Caco-2 (cell line): ENCODE results near the gene AK3. TPM values are rescaled to one million over a fixed set of nuclear protein-coding genes. Genes with fewer than 3 reads are reported as not detected.
A peak's percentile ranks its signal among the peaks of the same experiment; 100 is the strongest.

Experiments used
- BruUV-seq: library from RNA; stranded (reverse); fragments of 400-500 nt; replicated peaks from 2 replicates; lab custom pipeline; 2021; lab: Mats Ljungman, UMichigan
- CTCF ChIA-PET: fragments of 300-600 bp; sonication (Branson Sonifier 250); formaldehyde crosslinking; loops from one replicate; lab custom pipeline; 2022; ENCODE audit warnings: antibody characterized with exemption; lab: Charles Lee
- POLR2A ChIA-PET: fragments of 300-600 bp; sonication (Branson Sonifier 250); formaldehyde crosslinking; loops from one replicate; lab custom pipeline; 2022; ENCODE audit warnings: antibody characterized with exemption; lab: Charles Lee
- DNase-seq, 2 experiments: peaks; one replicate each; pipeline versions ENCODE4 v3.0.0 to v3.0.0-alpha.2; 2020 to 2022
- H3K27me3 ChIP-seq: replicated peaks from 2 replicates; pipeline ENCODE4 v1.6.0; 2011; ENCODE audit warnings: low read length; ENCODE audit not compliant: control insufficient read depth, insufficient read depth
- H3K36me3 ChIP-seq: 2 replicates; pipeline ENCODE4 v1.5.1; 2011; ENCODE audit warnings: low read length; ENCODE audit not compliant: control insufficient read depth, insufficient read depth
- H3K4me1 ChIP-seq: fragments of 250-450 bp; sonication (Bioruptor Pico); 2 replicates; pipeline ENCODE4 v1.5.1; 2020; ENCODE audit warnings: mild to moderate bottlenecking
- H3K4me3 ChIP-seq: 2 replicates; pipeline ENCODE4 v1.5.1; 2011; ENCODE audit warnings: low read depth, mild to moderate bottlenecking, control low read depth, low read length
- H3K9me3 ChIP-seq: fragments of 250-450 bp; sonication (Bioruptor Pico); 2 replicates; pipeline ENCODE4 v1.5.1; 2020; ENCODE audit warnings: mild to moderate bottlenecking, moderate library complexity
- H3K27ac Mint-ChIP-seq: one replicate; pipeline ENCODE4 v1.8.0; 2022; ENCODE audit warnings: mixed read lengths; ENCODE audit not compliant: unreplicated experiment
- H3K27me3 Mint-ChIP-seq: one replicate; pipeline ENCODE4 v1.8.0; 2022; ENCODE audit warnings: mixed read lengths; ENCODE audit not compliant: insufficient read depth, unreplicated experiment
- H3K36me3 Mint-ChIP-seq: one replicate; pipeline ENCODE4 v1.8.0; 2022; ENCODE audit warnings: mild to moderate bottlenecking, mixed read lengths; ENCODE audit not compliant: insufficient read depth, unreplicated experiment
- H3K4me1 Mint-ChIP-seq: one replicate; pipeline ENCODE4 v1.8.0; 2022; ENCODE audit warnings: low read depth, mixed read lengths; ENCODE audit not compliant: unreplicated experiment
- H3K4me3 Mint-ChIP-seq: one replicate; pipeline ENCODE4 v1.8.0; 2022; ENCODE audit warnings: mild to moderate bottlenecking, moderate library complexity, mixed read lengths; ENCODE audit not compliant: unreplicated experiment
- H3K9me3 Mint-ChIP-seq: one replicate; pipeline ENCODE4 v1.8.0; 2022; ENCODE audit warnings: mixed read lengths; ENCODE audit not compliant: unreplicated experiment
- intact Hi-C: fragments of 100-400 bp; cut with micrococcal nuclease; formaldehyde crosslinking; loops from one replicate; pipeline ENCODE4 v1.10.0; 2022; ENCODE audit not compliant: unreplicated experiment
- total RNA-seq: library from RNA; stranded (reverse); gene quantifications from 2 replicates; pipeline ENCODE4 v1.2.3, GENCODE V29; 2022
- TF ChIP-seq, protein P1 (sequence below), 2 experiments: fragments of 200-600 bp in 1 of 2; IDR thresholded peaks; 1 replicate in 1 of 2; 2 replicates in 1 of 2; pipeline versions ENCODE4 v1.5.1 to v1.8.0; 2011 to 2022; ENCODE audit warnings: antibody characterized with exemption in 1 of 2, control low read depth in 1 of 2, inconsistent platforms in 1 of 2, low read depth in 1 of 2, low read length in 1 of 2, mild to moderate bottlenecking in 1 of 2, moderate library complexity in 1 of 2; ENCODE audit not compliant: insufficient read depth in 1 of 2, severe bottlenecking in 1 of 2, unreplicated experiment in 1 of 2

Gene AK3
- total RNA-seq, 1 experiment from 2014 or later = 32.0 TPM

DNA sequence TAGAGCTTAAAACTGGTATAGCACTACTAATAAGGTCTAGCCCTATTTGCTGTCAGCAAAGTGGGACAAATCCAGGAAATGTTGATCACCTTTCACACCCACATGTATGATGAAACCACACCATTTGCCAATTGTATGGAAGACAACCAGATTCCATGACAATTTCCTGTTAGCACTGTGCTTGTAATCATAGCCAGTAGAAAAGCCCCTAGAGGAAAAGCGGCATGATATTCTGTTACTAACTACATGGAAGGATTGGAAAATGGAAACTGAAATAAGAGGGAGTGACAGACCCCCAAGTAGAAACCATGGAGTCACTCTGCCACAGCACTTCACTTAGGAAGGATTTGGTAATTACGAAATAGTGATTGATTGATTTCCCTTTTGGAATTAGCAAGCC, 75.6 kb downstream of the AK3 start:
- ChIA-PET POLR2A (interaction anchor here (0.8 to 1.2 kb wide), 3 partner anchors 12 to 174 kb away, joined by 3 to 5 read pairs (median 4); partner anchors contain the start of gene CDC37L1), CTCF (no interaction called here)
- H3K9me3 Mint-ChIP-seq = no peaks in the 10 kb centered on the region
- H3K36me3 Mint-ChIP-seq = no peaks in the 10 kb centered on the region
- H3K36me3 ChIP-seq = no peaks in the 10 kb centered on the region
- no peaks in the 10 kb centered on the region for H3K27me3 ChIP-seq
- TF ChIP-seq, protein P1, sequence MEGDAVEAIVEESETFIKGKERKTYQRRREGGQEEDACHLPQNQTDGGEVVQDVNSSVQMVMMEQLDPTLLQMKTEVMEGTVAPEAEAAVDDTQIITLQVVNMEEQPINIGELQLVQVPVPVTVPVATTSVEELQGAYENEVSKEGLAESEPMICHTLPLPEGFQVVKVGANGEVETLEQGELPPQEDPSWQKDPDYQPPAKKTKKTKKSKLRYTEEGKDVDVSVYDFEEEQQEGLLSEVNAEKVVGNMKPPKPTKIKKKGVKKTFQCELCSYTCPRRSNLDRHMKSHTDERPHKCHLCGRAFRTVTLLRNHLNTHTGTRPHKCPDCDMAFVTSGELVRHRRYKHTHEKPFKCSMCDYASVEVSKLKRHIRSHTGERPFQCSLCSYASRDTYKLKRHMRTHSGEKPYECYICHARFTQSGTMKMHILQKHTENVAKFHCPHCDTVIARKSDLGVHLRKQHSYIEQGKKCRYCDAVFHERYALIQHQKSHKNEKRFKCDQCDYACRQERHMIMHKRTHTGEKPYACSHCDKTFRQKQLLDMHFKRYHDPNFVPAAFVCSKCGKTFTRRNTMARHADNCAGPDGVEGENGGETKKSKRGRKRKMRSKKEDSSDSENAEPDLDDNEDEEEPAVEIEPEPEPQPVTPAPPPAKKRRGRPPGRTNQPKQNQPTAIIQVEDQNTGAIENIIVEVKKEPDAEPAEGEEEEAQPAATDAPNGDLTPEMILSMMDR (IDR thresholded peaks at IDR 0.05; ENCODE audit: insufficient read depth in 1 of 2, low read depth in 1 of 2, low read length in 1 of 2, severe bottlenecking in 1 of 2, unreplicated experiment in 1 of 2) = no peak
- no peak overlapping the region; the same call in 1 of the 2 replicates for H3K4me3 ChIP-seq
- intact Hi-C loops = loop anchor here (10.0 kb wide), 1 partner anchor 319 kb away; the partner anchor contains the start of gene JAK2
- H3K4me1 ChIP-seq = 0 out of 2 replicates have a peak, but pooled peaks cover 12% of the 10 kb centered on the region
- no peaks in the 10 kb centered on the region for H3K9me3 ChIP-seq
- no peaks in the 10 kb centered on the region for H3K27me3 Mint-ChIP-seq
- H3K4me3 Mint-ChIP-seq = peak overlapping the region; percentile 84
- no peak for DNase-seq
- no TSS peak for BruUV-seq
- no peak overlapping the region for H3K27ac Mint-ChIP-seq
- peaks cover 7% of the 10 kb centered on the region for H3K4me1 Mint-ChIP-seq

DNA sequence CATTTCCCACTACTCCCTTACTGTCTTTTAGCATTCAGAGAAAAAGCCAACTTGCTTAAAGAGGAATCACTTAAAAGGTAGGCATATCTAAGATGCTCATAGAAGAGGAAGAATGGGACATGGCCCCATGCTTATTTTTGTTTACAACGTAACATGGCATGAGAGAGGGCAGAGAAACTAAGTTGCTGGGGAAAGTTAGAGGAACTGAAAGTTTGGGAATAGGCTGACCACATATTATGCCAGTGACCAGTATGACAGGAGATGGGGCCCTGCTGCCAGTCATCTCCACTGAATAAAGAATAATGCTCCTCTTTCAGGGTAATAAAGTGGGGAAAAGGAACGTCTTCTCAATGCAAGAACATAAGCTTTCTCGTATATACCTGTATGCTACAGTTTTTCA, 77.0 kb downstream of the AK3 start:
- Mint-ChIP-seq H3K4me3 (peak overlapping the region; percentile 43), H3K36me3 (no peaks in the 10 kb centered on the region), H3K27me3 (no peaks in the 10 kb centered on the region), H3K4me1 (peaks cover 7% of the 10 kb centered on the region), H3K27ac (no peak overlapping the region), H3K9me3 (no peaks in the 10 kb centered on the region)
- POLR2A ChIA-PET = no interaction called here
- TF ChIP-seq, protein P1 (IDR thresholded peaks at IDR 0.05; ENCODE audit: insufficient read depth in 1 of 2, low read depth in 1 of 2, low read length in 1 of 2, severe bottlenecking in 1 of 2, unreplicated experiment in 1 of 2) = no peak
- TSS peak; percentile 58 for BruUV-seq
- no peak for DNase-seq
- intact Hi-C loops = loop anchor here (5.0 to 10.0 kb wide), 3 partner anchors 78 to 321 kb away; partner anchors contain the start of genes AK3, JAK2 and RCL1
- H3K27me3 ChIP-seq = no peaks in the 10 kb centered on the region
- 0 out of 2 replicates have a peak, but pooled peaks cover 12% of the 10 kb centered on the region for H3K4me1 ChIP-seq
- no peaks in the 10 kb centered on the region for H3K9me3 ChIP-seq
- no peak overlapping the region for H3K4me3 ChIP-seq
- CTCF ChIA-PET = no interaction called here
- no peaks in the 10 kb centered on the region for H3K36me3 ChIP-seq

DNA sequence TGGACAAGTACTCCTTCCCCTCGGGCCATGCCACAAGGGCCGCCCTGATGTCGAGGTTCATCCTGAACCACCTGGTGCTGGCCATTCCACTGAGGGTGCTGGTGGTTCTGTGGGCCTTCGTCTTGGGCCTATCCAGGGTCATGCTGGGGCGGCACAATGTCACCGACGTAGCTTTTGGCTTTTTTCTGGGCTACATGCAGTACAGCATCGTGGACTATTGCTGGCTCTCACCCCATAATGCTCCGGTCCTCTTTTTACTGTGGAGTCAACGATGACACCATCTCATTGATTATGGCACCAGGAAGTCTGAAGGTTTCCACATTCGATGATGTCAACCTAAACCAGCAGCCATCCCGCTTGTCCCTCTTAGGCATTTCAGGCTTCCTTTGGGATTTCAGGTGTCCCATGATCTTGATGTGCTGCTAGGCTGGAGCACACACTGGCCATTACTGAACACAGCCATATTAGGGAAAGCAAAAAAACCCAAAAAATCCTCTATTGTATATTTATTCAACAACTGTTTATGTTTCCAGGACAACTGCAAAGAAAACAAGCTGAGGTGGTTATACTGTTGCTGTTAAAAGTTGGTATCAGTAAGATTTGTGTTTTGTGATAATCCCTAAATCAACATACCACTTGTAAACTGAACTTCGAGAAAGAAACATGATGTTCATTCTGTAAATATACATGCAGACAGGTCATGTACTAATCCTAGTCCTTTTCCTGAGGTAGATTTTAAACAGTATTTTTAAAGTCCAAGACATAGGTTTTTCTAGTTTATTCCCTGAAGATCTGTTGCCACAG, 77.8 kb downstream of the AK3 start:
- H3K27me3 ChIP-seq = no peaks in the 10 kb centered on the region
- POLR2A ChIA-PET = no interaction called here
- no peak for DNase-seq
- Mint-ChIP-seq H3K4me3 (peak overlapping the region; percentile 75), H3K9me3 (no peaks in the 10 kb centered on the region), H3K36me3 (no peaks in the 10 kb centered on the region), H3K4me1 (peaks cover 9% of the 10 kb centered on the region), H3K27me3 (no peaks in the 10 kb centered on the region), H3K27ac (peak overlapping the region; percentile 63)
- H3K4me1 ChIP-seq = peaks cover 15% of the 10 kb centered on the region; the same call in 1 of the 2 replicates
- H3K36me3 ChIP-seq = no peaks in the 10 kb centered on the region
- TF ChIP-seq, protein P1 (IDR thresholded peaks at IDR 0.05; ENCODE audit: insufficient read depth in 1 of 2, low read depth in 1 of 2, low read length in 1 of 2, severe bottlenecking in 1 of 2, unreplicated experiment in 1 of 2) = no peak
- intact Hi-C loops = loop anchor here (1.0 to 10.0 kb wide), 4 partner anchors 16 to 322 kb away; partner anchors contain the start of genes AK3, CDC37L1, JAK2 and RCL1
- H3K4me3 ChIP-seq = peak overlapping the region; percentile 79
- no TSS peak for BruUV-seq
- CTCF ChIA-PET = interaction anchor here (0.6 to 1.6 kb wide), 4 partner anchors 15 to 78 kb away, joined by 3 to 7 read pairs (median 6); partner anchors contain the start of genes AK3 and CDC37L1
- no peaks in the 10 kb centered on the region for H3K9me3 ChIP-seq
